SK-N-MC (cell line): ENCODE data around the gene ADAM33.

Source experiments
- EZH2 ChIP-seq: fragments of 200-600 bp; sonication (generic); IDR thresholded peaks from one replicate; pipeline ENCODE4 v1.6.1; 2017; ENCODE audit warnings: antibody characterized with exemption
- POLR2AphosphoS5 ChIP-seq: IDR thresholded peaks from 2 replicates; pipeline ENCODE4 v1.6.1; 2012; ENCODE audit warnings: mild to moderate bottlenecking, low read depth, low read length, borderline replicate concordance

DNA sequence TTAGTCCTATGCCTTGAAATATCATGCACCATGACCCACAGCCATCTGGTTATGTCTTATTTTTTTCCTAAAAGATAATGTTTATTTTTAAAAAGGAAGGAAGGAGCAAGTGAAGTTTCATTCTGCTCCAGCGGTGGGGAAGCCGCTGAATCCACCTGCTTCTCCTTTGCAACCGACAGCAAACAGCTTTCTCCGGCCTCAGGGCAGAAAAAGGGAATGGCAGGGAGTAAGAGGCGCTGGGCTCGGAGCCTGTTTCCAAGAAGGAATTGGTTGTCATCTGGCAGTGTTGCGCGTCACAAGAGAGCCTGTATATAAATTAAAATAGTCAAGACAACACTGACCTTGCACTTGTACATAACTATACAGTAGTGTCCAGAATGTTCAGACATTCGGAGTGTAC lies 32.9 kb downstream of the ADAM33 start:
- TF ChIP-seq POLR2AphosphoS5: no peak
- TF ChIP-seq EZH2: no peak
